H9 (cell line): ENCODE measurements around the gene EXOC3. TPM values are rescaled to one million over a fixed set of nuclear protein-coding genes. Genes with fewer than 3 reads are reported as not detected.

Source experiments
- DNase-seq: peaks from one replicate; pipeline ENCODE4 v3.0.0-alpha.2; 2017
- H2AFZ ChIP-seq: one replicate; pipeline ENCODE4 v1.6.1; 2013; ENCODE audit warnings: mild to moderate bottlenecking, low read length, control low read depth, moderate library complexity
- H2AK5ac ChIP-seq: 2 replicates; pipeline ENCODE4 v1.6.1; 2013; ENCODE audit warnings: low read length, control low read depth, mixed read lengths; ENCODE audit not compliant: insufficient read length
- H2BK120ac ChIP-seq: one replicate; pipeline ENCODE4 v1.6.1; 2013; ENCODE audit warnings: low read depth, mild to moderate bottlenecking, low read length, control low read depth, inconsistent platforms; ENCODE audit not compliant: poor library complexity, severe bottlenecking
- H2BK12ac ChIP-seq: 2 replicates; pipeline ENCODE4 v1.6.1; 2013; ENCODE audit warnings: low read length, control low read depth, mixed read lengths, low read depth; ENCODE audit not compliant: insufficient read length
- H2BK15ac ChIP-seq: 2 replicates; pipeline ENCODE4 v1.6.1; 2013; ENCODE audit warnings: low read depth, low read length, control low read depth
- H2BK20ac ChIP-seq: one replicate; pipeline ENCODE4 v1.6.1; 2013; ENCODE audit warnings: low read depth, mild to moderate bottlenecking, low read length, control low read depth, inconsistent platforms; ENCODE audit not compliant: poor library complexity, severe bottlenecking
- H2BK5ac ChIP-seq: 2 replicates; pipeline ENCODE4 v1.6.1; 2013; ENCODE audit warnings: low read length, control low read depth, mixed read lengths; ENCODE audit not compliant: insufficient read length
- H3K14ac ChIP-seq: 2 replicates; pipeline ENCODE4 v1.6.1; 2013; ENCODE audit warnings: low read length, control low read depth; ENCODE audit not compliant: insufficient read depth
- H3K18ac ChIP-seq: 2 replicates; pipeline ENCODE4 v1.6.1; 2013; ENCODE audit warnings: low read depth, mild to moderate bottlenecking, mixed read lengths, low read length, control low read depth; ENCODE audit not compliant: insufficient read length
- H3K23ac ChIP-seq: 2 replicates; pipeline ENCODE4 v1.6.1; 2013; ENCODE audit warnings: low read length, control low read depth, mixed read lengths, low read depth; ENCODE audit not compliant: insufficient read length
- H3K23me2 ChIP-seq: 2 replicates; pipeline ENCODE4 v1.6.1; 2013; ENCODE audit warnings: low read depth, mild to moderate bottlenecking, mixed read lengths, low read length, control low read depth; ENCODE audit not compliant: insufficient read length, poor library complexity, severe bottlenecking
- H3K27ac ChIP-seq: 2 replicates; pipeline ENCODE4 v1.5.1; 2013; ENCODE audit warnings: low read length, control low read depth, mixed read lengths, low read depth; ENCODE audit not compliant: insufficient read length
- H3K27me3 ChIP-seq: 2 replicates; pipeline ENCODE4 v1.6.1; 2013; ENCODE audit warnings: low read length, control low read depth, inconsistent platforms; ENCODE audit not compliant: insufficient read depth
- H3K4ac ChIP-seq: 2 replicates; pipeline ENCODE4 v1.6.1; 2013; ENCODE audit warnings: low read depth, mild to moderate bottlenecking, control low read depth, inconsistent platforms, low read length, moderate library complexity
- H3K4me1 ChIP-seq: 2 replicates; pipeline ENCODE4 v1.6.1; 2013; ENCODE audit warnings: low read length, control low read depth, inconsistent platforms; ENCODE audit not compliant: insufficient read depth
- H3K4me2 ChIP-seq: 2 replicates; pipeline ENCODE4 v1.6.1; 2013; ENCODE audit warnings: low read length, control low read depth, mixed read lengths; ENCODE audit not compliant: insufficient read length, insufficient read depth
- H3K56ac ChIP-seq: 2 replicates; pipeline ENCODE4 v1.6.1; 2013; ENCODE audit warnings: low read depth, mild to moderate bottlenecking, mixed read lengths, low read length, control low read depth; ENCODE audit not compliant: insufficient read length
- H3K79me1 ChIP-seq: 2 replicates; pipeline ENCODE4 v1.6.1; 2013; ENCODE audit warnings: low read depth, mild to moderate bottlenecking, moderate library complexity, low read length, control low read depth, inconsistent platforms; ENCODE audit not compliant: insufficient read depth, poor library complexity, severe bottlenecking
- H3K79me2 ChIP-seq: 2 replicates; pipeline ENCODE4 v1.6.1; 2013; ENCODE audit warnings: low read length, control low read depth, inconsistent platforms; ENCODE audit not compliant: insufficient read depth
- H3K9ac ChIP-seq: 2 replicates; pipeline ENCODE4 v1.6.1; 2013; ENCODE audit warnings: low read length, control low read depth, mixed read lengths; ENCODE audit not compliant: insufficient read length; ENCODE audit errors: extremely low read depth
- H3K9me3 ChIP-seq: one replicate; pipeline ENCODE4 v1.6.1; 2013; ENCODE audit warnings: low read depth, low read length, inconsistent platforms; ENCODE audit not compliant: control insufficient read depth
- H3T11ph ChIP-seq: one replicate; pipeline ENCODE4 v1.6.1; 2013; ENCODE audit warnings: mild to moderate bottlenecking, low read length, control low read depth, inconsistent platforms
- H4K20me1 ChIP-seq: one replicate; pipeline ENCODE4 v1.6.1; 2013; ENCODE audit not compliant: control insufficient read depth, insufficient read length, insufficient read depth
- H4K5ac ChIP-seq: 2 replicates; pipeline ENCODE4 v1.6.1; 2013; ENCODE audit warnings: low read depth, mild to moderate bottlenecking, mixed read lengths, low read length, control low read depth; ENCODE audit not compliant: insufficient read length
- H4K8ac ChIP-seq: replicated peaks from 2 replicates; pipeline ENCODE4 v1.6.1; 2013; ENCODE audit warnings: low read length, control low read depth, mixed read lengths, low read depth; ENCODE audit not compliant: insufficient read length
- H4K91ac ChIP-seq: 2 replicates; pipeline ENCODE4 v1.6.1; 2013; ENCODE audit warnings: low read depth, mild to moderate bottlenecking, moderate library complexity, mixed read lengths, low read length, control low read depth; ENCODE audit not compliant: insufficient read length
- H3K27ac Mint-ChIP-seq, 3 experiments: 2 replicates in 2 of 3; 3 replicates in 1 of 3; pipeline ENCODE4 v1.8.0; 2020 to 2021; ENCODE audit warnings: mixed read lengths in 3 of 3, mild to moderate bottlenecking in 1 of 3, moderate library complexity in 1 of 3
- H3K27me3 Mint-ChIP-seq: 2 replicates; pipeline ENCODE4 v1.8.0; 2021; ENCODE audit warnings: low read depth, mild to moderate bottlenecking, moderate library complexity, mixed read lengths
- H3K36me3 Mint-ChIP-seq, 3 experiments: 2 replicates in 2 of 3; 3 replicates in 1 of 3; pipeline ENCODE4 v1.8.0; 2020 to 2021; ENCODE audit warnings: low read depth in 3 of 3, mixed read lengths in 3 of 3; ENCODE audit not compliant: insufficient read depth in 1 of 3
- H3K4me1 Mint-ChIP-seq, 2 experiments: 2 replicates each; pipeline ENCODE4 v1.8.0; 2020; ENCODE audit warnings: mixed read lengths in 2 of 2
- H3K4me3 Mint-ChIP-seq, 2 experiments: 2 replicates in 1 of 2; 3 replicates in 1 of 2; pipeline ENCODE4 v1.8.0; 2020 to 2021; ENCODE audit warnings: mild to moderate bottlenecking in 2 of 2, mixed read lengths in 2 of 2, moderate library complexity in 1 of 2
- H3K9me3 Mint-ChIP-seq, 2 experiments: 2 replicates in 1 of 2; 3 replicates in 1 of 2; pipeline ENCODE4 v1.8.0; 2020; ENCODE audit warnings: mild to moderate bottlenecking in 2 of 2, mixed read lengths in 2 of 2, moderate library complexity in 1 of 2
- WGBS: extraction: QIAGEN DNeasy Blood & Tissue Kit; methylation state at CpG from one replicate; pipeline ENCODE4 v1.1.7; 2013; ENCODE audit warnings: missing lambda C conversion rate, low lambda C conversion rate, mixed read lengths; ENCODE audit not compliant: insufficient read length; ENCODE audit errors: extremely low coverage; 5-methylcytosine and 5-hydroxymethylcytosine counted together
- total RNA-seq: library from RNA; stranded (reverse); gene quantifications from 2 replicates; pipeline ENCODE4 v1.2.1, GENCODE V29; 2021
- TF ChIP-seq, protein P1 (sequence below): fragments of 200-600 bp; sonication (generic); conservative IDR thresholded peaks from 3 replicates; pipeline ENCODE4 v1.8.0; 2021; ENCODE audit warnings: antibody characterized with exemption, mild to moderate bottlenecking

The EXOC3 gene
- total RNA-seq, 1 experiment from 2014 or later, result 36.7 TPM

DNA sequence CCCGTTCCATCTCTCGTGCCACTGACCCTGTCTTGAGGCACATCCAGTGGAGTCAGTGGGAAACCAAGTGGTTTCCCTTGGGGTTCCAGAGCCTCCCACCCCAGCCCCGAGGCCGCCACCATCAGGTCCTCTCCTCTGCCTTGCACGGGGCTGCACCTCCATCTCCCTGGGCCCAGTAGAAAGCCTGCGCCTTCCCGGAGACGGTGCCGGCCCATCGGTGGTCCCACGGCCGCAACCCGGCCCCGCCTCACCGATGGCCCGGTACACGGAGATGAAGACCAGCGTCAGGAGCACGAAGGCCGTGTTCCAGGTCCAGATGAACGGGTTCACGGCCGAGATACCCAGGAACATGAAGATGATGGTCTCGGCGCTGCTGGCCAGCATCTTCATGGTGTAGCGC lies 40.0 kb downstream of the EXOC3 start:
- Histone ChIP-seq H2AFZ (no peak overlapping the region), H3K4me2 (no peak overlapping the region), H3K56ac (no peak overlapping the region), H3K9me3 (no peaks in the 10 kb centered on the region), H2AK5ac (no peak overlapping the region), H3K79me1 (no peaks in the 10 kb centered on the region), H3K27ac (no peak overlapping the region), H4K20me1 (no peaks in the 10 kb centered on the region), H2BK15ac (no peak overlapping the region), H3K23ac (no peak overlapping the region), H2BK12ac (no peak overlapping the region), H3K4me1 (no peaks in the 10 kb centered on the region), H2BK20ac (no peak overlapping the region), H4K8ac (no peak overlapping the region), H3K18ac (no peak overlapping the region), H2BK5ac (no peak overlapping the region), H4K91ac (no peak overlapping the region), H3T11ph (no peak overlapping the region), H3K4ac (no peak overlapping the region), H4K5ac (no peak overlapping the region), H3K14ac (no peak overlapping the region), H3K9ac (no peak overlapping the region), H3K79me2 (no peaks in the 10 kb centered on the region), H3K27me3 (no peaks in the 10 kb centered on the region), H3K23me2 (no peaks in the 10 kb centered on the region), H2BK120ac (no peak overlapping the region)
- DNase-seq, result no peak
- WGBS, result no CpG with 5 or more reads among the region's 26 CpGs
- H3K27me3 Mint-ChIP-seq, result peaks cover 8% of the 10 kb centered on the region
- H3K4me1 Mint-ChIP-seq, result no peaks in the 10 kb centered on the region; a peak in 1 of 4 replicates
- no peak overlapping the region for H3K4me3 Mint-ChIP-seq
- TF ChIP-seq, protein P1, sequence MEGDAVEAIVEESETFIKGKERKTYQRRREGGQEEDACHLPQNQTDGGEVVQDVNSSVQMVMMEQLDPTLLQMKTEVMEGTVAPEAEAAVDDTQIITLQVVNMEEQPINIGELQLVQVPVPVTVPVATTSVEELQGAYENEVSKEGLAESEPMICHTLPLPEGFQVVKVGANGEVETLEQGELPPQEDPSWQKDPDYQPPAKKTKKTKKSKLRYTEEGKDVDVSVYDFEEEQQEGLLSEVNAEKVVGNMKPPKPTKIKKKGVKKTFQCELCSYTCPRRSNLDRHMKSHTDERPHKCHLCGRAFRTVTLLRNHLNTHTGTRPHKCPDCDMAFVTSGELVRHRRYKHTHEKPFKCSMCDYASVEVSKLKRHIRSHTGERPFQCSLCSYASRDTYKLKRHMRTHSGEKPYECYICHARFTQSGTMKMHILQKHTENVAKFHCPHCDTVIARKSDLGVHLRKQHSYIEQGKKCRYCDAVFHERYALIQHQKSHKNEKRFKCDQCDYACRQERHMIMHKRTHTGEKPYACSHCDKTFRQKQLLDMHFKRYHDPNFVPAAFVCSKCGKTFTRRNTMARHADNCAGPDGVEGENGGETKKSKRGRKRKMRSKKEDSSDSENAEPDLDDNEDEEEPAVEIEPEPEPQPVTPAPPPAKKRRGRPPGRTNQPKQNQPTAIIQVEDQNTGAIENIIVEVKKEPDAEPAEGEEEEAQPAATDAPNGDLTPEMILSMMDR, result no peak
- no peaks in the 10 kb centered on the region for H3K36me3 Mint-ChIP-seq
- H3K27ac Mint-ChIP-seq, result no peak overlapping the region
- no peaks in the 10 kb centered on the region for H3K9me3 Mint-ChIP-seq
